ENCODE results near the gene WNT9A. TPM values are rescaled to one million over a fixed set of nuclear protein-coding genes. Genes with fewer than 3 reads are reported as not detected.

The WNT9A gene
- total and polyA plus RNA-seq, 9 of the 15 experiments (the other 6 are each of a cell fraction or from before 2014, with no cell fraction given), result 0.04 to 0.17 (median 0.10) TPM; not detected in 4

DNA sequence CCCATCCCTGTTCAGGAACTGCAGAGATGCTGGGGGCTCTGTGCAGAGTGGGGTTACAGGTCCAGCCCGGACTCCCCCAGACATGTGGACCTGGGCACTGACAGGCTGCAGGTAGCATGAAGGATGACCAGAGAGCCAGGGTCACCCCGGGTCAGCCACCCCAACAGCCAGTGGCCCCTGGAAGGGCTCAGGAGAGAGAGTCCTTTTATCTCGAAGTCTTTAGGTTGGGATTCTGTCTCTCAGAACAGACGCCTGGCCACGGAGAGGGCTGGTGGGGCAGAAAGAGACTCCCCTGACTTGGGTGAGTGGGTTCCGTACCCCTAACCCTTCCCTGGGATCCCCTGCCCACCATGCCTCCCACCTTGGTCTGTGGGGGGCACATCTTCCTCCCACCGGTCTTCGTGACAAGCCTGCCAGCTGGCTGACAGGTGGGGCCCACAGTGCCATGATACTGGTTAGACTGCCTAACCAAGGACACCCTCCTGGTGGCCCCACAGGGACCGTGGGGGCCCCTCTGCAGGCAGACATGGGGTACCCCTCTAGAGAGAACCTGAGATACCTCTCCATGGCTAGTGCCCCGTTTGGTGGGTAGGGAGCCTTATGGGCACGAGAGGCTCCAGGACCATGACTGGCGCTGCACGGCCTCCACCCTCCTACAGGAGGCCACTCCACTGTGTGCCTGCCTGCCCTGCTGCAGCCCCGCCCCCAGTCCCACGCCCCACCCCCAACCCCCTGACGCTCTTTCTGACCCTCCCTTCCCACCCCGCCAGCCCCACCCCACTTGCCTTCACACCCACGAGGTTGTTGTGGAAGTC lies 24.2 kb downstream of the WNT9A start:
- POLR2A ChIA-PET, result interaction anchor here (0.5 kb wide), 1 partner anchor 150 kb away, joined by 3 read pairs; no protein-coding TSS in a partner anchor
- H3K27me3 ChIP-seq (ENCODE audit: control insufficient read depth in 2 of 2, insufficient read depth in 2 of 2, low read length in 2 of 2), result peaks cover 32 to 87% of the 10 kb centered on the region in 2 experiments
- BruUV-seq (replicated peaks), result no TSS peak
- TF ChIP-seq, protein P1, sequence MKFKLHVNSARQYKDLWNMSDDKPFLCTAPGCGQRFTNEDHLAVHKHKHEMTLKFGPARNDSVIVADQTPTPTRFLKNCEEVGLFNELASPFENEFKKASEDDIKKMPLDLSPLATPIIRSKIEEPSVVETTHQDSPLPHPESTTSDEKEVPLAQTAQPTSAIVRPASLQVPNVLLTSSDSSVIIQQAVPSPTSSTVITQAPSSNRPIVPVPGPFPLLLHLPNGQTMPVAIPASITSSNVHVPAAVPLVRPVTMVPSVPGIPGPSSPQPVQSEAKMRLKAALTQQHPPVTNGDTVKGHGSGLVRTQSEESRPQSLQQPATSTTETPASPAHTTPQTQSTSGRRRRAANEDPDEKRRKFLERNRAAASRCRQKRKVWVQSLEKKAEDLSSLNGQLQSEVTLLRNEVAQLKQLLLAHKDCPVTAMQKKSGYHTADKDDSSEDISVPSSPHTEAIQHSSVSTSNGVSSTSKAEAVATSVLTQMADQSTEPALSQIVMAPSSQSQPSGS (CRISPR knock-in tag; IDR thresholded peaks at IDR 0.05), result no peak
- TF ChIP-seq, protein P2, sequence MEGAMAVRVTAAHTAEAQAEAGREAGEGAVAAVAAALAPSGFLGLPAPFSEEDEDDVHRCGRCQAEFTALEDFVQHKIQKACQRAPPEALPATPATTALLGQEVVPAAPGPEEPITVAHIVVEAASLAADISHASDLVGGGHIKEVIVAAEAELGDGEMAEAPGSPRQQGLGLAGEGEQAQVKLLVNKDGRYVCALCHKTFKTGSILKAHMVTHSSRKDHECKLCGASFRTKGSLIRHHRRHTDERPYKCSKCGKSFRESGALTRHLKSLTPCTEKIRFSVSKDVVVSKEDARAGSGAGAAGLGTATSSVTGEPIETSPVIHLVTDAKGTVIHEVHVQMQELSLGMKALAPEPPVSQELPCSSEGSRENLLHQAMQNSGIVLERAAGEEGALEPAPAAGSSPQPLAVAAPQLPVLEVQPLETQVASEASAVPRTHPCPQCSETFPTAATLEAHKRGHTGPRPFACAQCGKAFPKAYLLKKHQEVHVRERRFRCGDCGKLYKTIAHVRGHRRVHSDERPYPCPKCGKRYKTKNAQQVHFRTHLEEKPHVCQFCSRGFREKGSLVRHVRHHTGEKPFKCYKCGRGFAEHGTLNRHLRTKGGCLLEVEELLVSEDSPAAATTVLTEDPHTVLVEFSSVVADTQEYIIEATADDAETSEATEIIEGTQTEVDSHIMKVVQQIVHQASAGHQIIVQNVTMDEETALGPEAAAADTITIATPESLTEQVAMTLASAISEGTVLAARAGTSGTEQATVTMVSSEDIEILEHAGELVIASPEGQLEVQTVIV (CRISPR knock-in tag; IDR thresholded peaks at IDR 0.05; ENCODE audit: borderline replicate concordance), result no peak
- TF ChIP-seq PHF21A (IDR thresholded peaks at IDR 0.05; ENCODE audit: borderline replicate concordance, low read depth) (no peak), RFX7 (CRISPR knock-in tag; IDR thresholded peaks at IDR 0.05) (no peak)
- TF ChIP-seq, protein P3, sequence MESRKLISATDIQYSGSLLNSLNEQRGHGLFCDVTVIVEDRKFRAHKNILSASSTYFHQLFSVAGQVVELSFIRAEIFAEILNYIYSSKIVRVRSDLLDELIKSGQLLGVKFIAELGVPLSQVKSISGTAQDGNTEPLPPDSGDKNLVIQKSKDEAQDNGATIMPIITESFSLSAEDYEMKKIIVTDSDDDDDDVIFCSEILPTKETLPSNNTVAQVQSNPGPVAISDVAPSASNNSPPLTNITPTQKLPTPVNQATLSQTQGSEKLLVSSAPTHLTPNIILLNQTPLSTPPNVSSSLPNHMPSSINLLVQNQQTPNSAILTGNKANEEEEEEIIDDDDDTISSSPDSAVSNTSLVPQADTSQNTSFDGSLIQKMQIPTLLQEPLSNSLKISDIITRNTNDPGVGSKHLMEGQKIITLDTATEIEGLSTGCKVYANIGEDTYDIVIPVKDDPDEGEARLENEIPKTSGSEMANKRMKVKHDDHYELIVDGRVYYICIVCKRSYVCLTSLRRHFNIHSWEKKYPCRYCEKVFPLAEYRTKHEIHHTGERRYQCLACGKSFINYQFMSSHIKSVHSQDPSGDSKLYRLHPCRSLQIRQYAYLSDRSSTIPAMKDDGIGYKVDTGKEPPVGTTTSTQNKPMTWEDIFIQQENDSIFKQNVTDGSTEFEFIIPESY (CRISPR knock-in tag; IDR thresholded peaks at IDR 0.05), result no peak
- TF ChIP-seq, protein P4, sequence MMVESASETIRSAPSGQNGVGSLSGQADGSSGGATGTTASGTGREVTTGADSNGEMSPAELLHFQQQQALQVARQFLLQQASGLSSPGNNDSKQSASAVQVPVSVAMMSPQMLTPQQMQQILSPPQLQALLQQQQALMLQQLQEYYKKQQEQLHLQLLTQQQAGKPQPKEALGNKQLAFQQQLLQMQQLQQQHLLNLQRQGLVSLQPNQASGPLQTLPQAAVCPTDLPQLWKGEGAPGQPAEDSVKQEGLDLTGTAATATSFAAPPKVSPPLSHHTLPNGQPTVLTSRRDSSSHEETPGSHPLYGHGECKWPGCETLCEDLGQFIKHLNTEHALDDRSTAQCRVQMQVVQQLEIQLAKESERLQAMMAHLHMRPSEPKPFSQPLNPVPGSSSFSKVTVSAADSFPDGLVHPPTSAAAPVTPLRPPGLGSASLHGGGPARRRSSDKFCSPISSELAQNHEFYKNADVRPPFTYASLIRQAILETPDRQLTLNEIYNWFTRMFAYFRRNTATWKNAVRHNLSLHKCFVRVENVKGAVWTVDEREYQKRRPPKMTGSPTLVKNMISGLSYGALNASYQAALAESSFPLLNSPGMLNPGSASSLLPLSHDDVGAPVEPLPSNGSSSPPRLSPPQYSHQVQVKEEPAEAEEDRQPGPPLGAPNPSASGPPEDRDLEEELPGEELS (CRISPR knock-in tag; IDR thresholded peaks at IDR 0.05; ENCODE audit: borderline replicate concordance), result no peak

More for the DNA sequence above, 24.2 kb downstream of the WNT9A start:
- intact Hi-C loops (cut with micrococcal nuclease), result no loop called here
- Histone ChIP-seq H3K36me3 (ENCODE audit: control insufficient read depth, insufficient read depth, low read length) (no peaks in the 10 kb centered on the region), H3K4me2 (ENCODE audit: insufficient read depth, low read length) (no peak overlapping the region), H3K4me1 (replicated peaks in 1 of 2; ENCODE audit: control insufficient read depth in 2 of 2, insufficient read depth in 2 of 2, low read length in 2 of 2) (peaks cover 0 to 60% of the 10 kb centered on the region in 2 experiments; a peak in 3 of 5 replicates), H3K27ac (ENCODE audit: extremely low read depth, low read depth, low read length) (no peak overlapping the region), H4K20me1 (replicated peaks; ENCODE audit: control insufficient read depth, insufficient read depth, low read length) (0 out of 2 replicates have a peak, but pooled peaks cover 6% of the 10 kb centered on the region), H2AFZ (ENCODE audit: low read depth, low read length) (no peak overlapping the region), H3K9me1 (ENCODE audit: control insufficient read depth, insufficient read depth, low read length) (no peaks in the 10 kb centered on the region), H3K4me3 (no peak overlapping the region), H3K9me3 (replicated peaks; ENCODE audit: control insufficient read depth, insufficient read depth, low read depth, low read length) (no peaks in the 10 kb centered on the region), H3K9ac (ENCODE audit: insufficient read depth in 1 of 2, low read depth in 2 of 2, low read length in 2 of 2) (no peak overlapping the region), H3K79me2 (ENCODE audit: control insufficient read depth, insufficient read depth, low read length) (no peaks in the 10 kb centered on the region)
- ATAC-seq, result peak; percentile 15; the same call in 1 of the 3 replicates
- 5% methylated on average over 14 of the region's 18 CpGs for WGBS (ENCODE audit: insufficient coverage, low coverage, missing lambda C conversion rate)
- CTCF ChIA-PET (ENCODE audit: low intra/inter-chr PET ratio), result no interaction called here
- in situ Hi-C loops (cut with MboI), result no loop called here
- peak in 2 of 4 experiments; percentile 74 to 78 for DNase-seq (ENCODE audit: extremely low read depth in 1 of 4, low spot score in 3 of 4)
- no peak for FAIRE-seq
